K562 (cell line): ENCODE results near the gene ZDHHC11. TPM values are rescaled to one million over a fixed set of nuclear protein-coding genes. Genes with fewer than 3 reads are reported as not detected.

Source experiments
- ATAC-seq: fragments of 200-7000 bp; cut with Tn5 transposase; 3 replicates; pipeline ENCODE4 v1.9.1; 2020; ENCODE audit warnings: moderate library complexity
- BruUV-seq: library from RNA; stranded (reverse); fragments of 400-500 nt; replicated peaks from 2 replicates; lab custom pipeline; 2021; lab: Mats Ljungman, UMichigan
- CTCF ChIA-PET: fragments of 300-600 bp; formaldehyde crosslinking; extraction: SDS; loops from one replicate; lab custom pipeline; 2021; ENCODE audit warnings: low intra/inter-chr PET ratio; lab: Yijun Ruan, JAX
- POLR2A ChIA-PET: fragments of 300-600, 350-650 bp; sonication (Branson Sonifier 250); formaldehyde crosslinking; extraction: SDS; loops from one replicate; lab custom pipeline; 2021; ENCODE audit warnings: antibody characterized with exemption, inconsistent platforms; lab: Yijun Ruan, JAX
- DNase-seq, 4 experiments: peaks; one replicate each; pipeline versions ENCODE4 v3.0.0 to v3.0.0-alpha.2; 2011 to 2018; ENCODE audit warnings: low spot score in 3 of 4, mixed read lengths in 3 of 4; ENCODE audit errors: extremely low read depth in 1 of 4
- FAIRE-seq: peaks from 2 replicates; lab custom pipeline; 2011; peaks lifted over from hg19 to GRCh38; lab: Jason Lieb, UNC
- H2AFZ ChIP-seq: 2 replicates; pipeline ENCODE4 v1.6.0; 2011; ENCODE audit warnings: low read depth, low read length, control low read depth, inconsistent platforms
- H3K27ac ChIP-seq: fragments of 200-600 bp; 3 replicates; pipeline ENCODE4 v1.8.0; 2011; ENCODE audit warnings: low read depth, mild to moderate bottlenecking, control low read depth, inconsistent platforms, low read length, moderate library complexity, mixed read lengths; ENCODE audit errors: extremely low read depth
- H3K27me3 ChIP-seq, 2 experiments: fragments of 300-600 bp in 1 of 2; 2 replicates in 1 of 2; 3 replicates in 1 of 2; pipeline versions ENCODE4 v1.6.0 to v1.8.0; 2011; ENCODE audit warnings: inconsistent platforms in 2 of 2, low read length in 2 of 2, mild to moderate bottlenecking in 1 of 2, mixed read lengths in 1 of 2, moderate library complexity in 1 of 2; ENCODE audit not compliant: control insufficient read depth in 2 of 2, insufficient read depth in 2 of 2
- H3K36me3 ChIP-seq: fragments of 300-600 bp; 3 replicates; pipeline ENCODE4 v1.8.0; 2011; ENCODE audit warnings: mild to moderate bottlenecking, low read length, inconsistent platforms; ENCODE audit not compliant: control insufficient read depth, insufficient read depth
- H3K4me1 ChIP-seq, 2 experiments: fragments of 200-600 bp in 1 of 2; replicated peaks in 1 of 2; 2 replicates in 1 of 2; 3 replicates in 1 of 2; pipeline versions ENCODE4 v1.5.1 to v1.8.0; 2011; ENCODE audit warnings: inconsistent platforms in 2 of 2, low read length in 2 of 2, mild to moderate bottlenecking in 1 of 2, mixed read lengths in 1 of 2, moderate library complexity in 1 of 2; ENCODE audit not compliant: control insufficient read depth in 2 of 2, insufficient read depth in 2 of 2
- H3K4me2 ChIP-seq: 2 replicates; pipeline ENCODE4 v1.6.1; 2011; ENCODE audit warnings: low read length, control low read depth, inconsistent platforms, mixed read lengths; ENCODE audit not compliant: insufficient read depth
- H3K4me3 ChIP-seq: fragments of 200-600 bp; sonication (generic), shearing (Covaris generic); 2 replicates; pipeline ENCODE4 v1.5.1; 2016; ENCODE audit warnings: control low read depth, inconsistent platforms
- H3K79me2 ChIP-seq: fragments of 200-600 bp; 3 replicates; pipeline ENCODE4 v1.8.0; 2011; ENCODE audit warnings: low read length, inconsistent platforms; ENCODE audit not compliant: control insufficient read depth, insufficient read depth
- H3K9ac ChIP-seq, 2 experiments: 2 replicates each; pipeline versions ENCODE4 v1.6.0 to v1.6.1; 2011; ENCODE audit warnings: low read depth in 2 of 2, low read length in 2 of 2, control low read depth in 1 of 2, inconsistent platforms in 1 of 2, mild to moderate bottlenecking in 1 of 2, mixed read lengths in 1 of 2; ENCODE audit not compliant: insufficient read depth in 1 of 2
- H3K9me1 ChIP-seq: one replicate; pipeline ENCODE4 v1.6.0; 2011; ENCODE audit warnings: inconsistent platforms, mild to moderate bottlenecking, low read length, moderate library complexity; ENCODE audit not compliant: control insufficient read depth, insufficient read depth
- H3K9me3 ChIP-seq: replicated peaks from 2 replicates; pipeline ENCODE4 v1.5.1; 2011; ENCODE audit warnings: low read depth, low read length, inconsistent platforms; ENCODE audit not compliant: control insufficient read depth, insufficient read depth
- H4K20me1 ChIP-seq: replicated peaks from 2 replicates; pipeline ENCODE4 v1.6.1; 2011; ENCODE audit warnings: low read length, inconsistent platforms, mixed read lengths; ENCODE audit not compliant: control insufficient read depth, insufficient read depth
- CREB1 ChIP-seq, 2 experiments: sonication (generic) in 1 of 2; formaldehyde crosslinking in 1 of 2; IDR thresholded peaks; 2 replicates each; pipeline versions ENCODE4 v1.6.1 to v1.8.0; 2012 to 2022; ENCODE audit warnings: inconsistent platforms in 1 of 2, mild to moderate bottlenecking in 1 of 2, missing genetic modification reagents in 1 of 2, moderate library complexity in 1 of 2
- SUPT5H ChIP-seq: fragments of 450-650 bp; IDR thresholded peaks from 2 replicates; pipeline ENCODE4 v1.6.1; 2016
- ZNF12 ChIP-seq: sonication (generic); formaldehyde crosslinking; IDR thresholded peaks from 2 replicates; pipeline ENCODE4 v1.4.0; 2020; ENCODE audit warnings: mild to moderate bottlenecking, missing genetic modification reagents
- WGBS: fragments of 100-300 bp; shearing (Covaris generic); methylation state at CpG from one replicate; pipeline ENCODE4 v1.1.6; 2016; ENCODE audit warnings: low coverage, mixed read lengths; ENCODE audit not compliant: insufficient coverage; ENCODE audit errors: missing lambda C conversion rate; 5-methylcytosine and 5-hydroxymethylcytosine counted together
- in situ Hi-C: fragments of 300-500 bp; cut with MboI; formaldehyde crosslinking; loops from 4 replicates; pipeline ENCODE4 v1.15.0; 2018; ENCODE audit warnings: inconsistent platforms, mixed read lengths
- intact Hi-C: fragments of 100-400 bp; cut with micrococcal nuclease; formaldehyde crosslinking; loops from 2 replicates; pipeline ENCODE4 v1.14.2; 2022
- polyA plus RNA-seq, 8 experiments: library from polyadenylated mRNA; depleted of rRNA in 4 of 8; stranded (reverse) in 5 of 8; unstranded in 3 of 8; fragments of >200 nt; fragmentation: Nextera tagmentation in 2 of 8; fragmentation: Illumina TruSeq in 1 of 8; extraction: Ambion mirVana in 2 of 8; extraction: Trizol in 1 of 8; gene quantifications; 2 replicates each; pipeline versions ENCODE4 v1.2.1 to v1.2.3, GENCODE V29; 2011 to 2014; ENCODE audit warnings: inconsistent platforms in 1 of 8, missing spikeins in 1 of 8
- total RNA-seq, 7 experiments: library from RNA; depleted of rRNA in 6 of 7; stranded (reverse); fragments of >200 nt in 6 of 7; fragmentation: Illumina TruSeq in 2 of 7; extraction: Trizol in 2 of 7; gene quantifications; 2 replicates each; pipeline versions ENCODE4 v1.2.1 to v1.2.3, GENCODE V29; 2011 to 2021; ENCODE audit warnings: low replicate concordance in 1 of 7
- TF ChIP-seq, protein P1 (sequence below), 2 experiments: fragments of 200-800 bp in 1 of 2; sonication (Bioruptor generic) in 1 of 2; sonication (generic) in 1 of 2; formaldehyde crosslinking in 1 of 2; IDR thresholded peaks in 1 of 2; conservative IDR thresholded peaks in 1 of 2; 2 replicates each; pipeline versions ENCODE4 v1.5.0 to v1.6.1; 2016 to 2020; ENCODE audit warnings: missing compliant biosample characterization in 1 of 2, missing genetic modification characterization in 1 of 2, missing genetic modification reagents in 1 of 2

Gene ZDHHC11
- total and polyA plus RNA-seq, 9 of the 15 experiments (the other 6 are each of a cell fraction or from before 2014, with no cell fraction given) = 0.07 to 2.3 (median 0.52) TPM

DNA sequence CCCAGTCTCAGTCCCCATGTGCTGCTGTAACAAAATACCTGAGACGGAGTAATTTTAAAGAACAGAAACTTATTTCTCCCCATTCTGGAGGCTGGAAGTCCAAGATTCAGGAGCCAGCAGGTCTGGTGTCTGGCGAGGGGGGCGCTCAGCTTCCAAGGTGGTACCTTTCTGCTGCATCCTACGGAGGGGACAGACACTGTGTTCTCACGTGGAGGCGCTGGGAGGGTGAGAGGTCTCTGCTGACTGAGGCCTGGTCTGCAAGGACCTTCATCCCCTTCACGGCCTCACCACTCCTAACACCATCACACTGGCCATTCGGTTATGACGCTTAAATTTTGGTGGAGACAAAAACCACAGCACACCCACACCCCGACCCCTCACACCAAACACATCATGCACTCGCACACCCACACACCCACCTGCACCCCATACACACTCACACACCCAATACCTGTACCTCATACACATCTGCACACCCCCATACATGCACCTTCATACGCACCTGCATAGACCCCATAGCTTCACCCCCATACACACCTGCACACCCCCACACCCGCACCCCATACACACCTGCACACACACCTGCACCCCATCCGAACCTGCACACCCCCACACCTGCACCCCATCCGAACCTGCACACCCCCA, 9.8 kb upstream of the ZDHHC11 start:
- Histone ChIP-seq H3K9ac (0 out of 4 replicates have a peak overlapping the region, but pooled peaks of 1 of the 2 experiments have one; percentile 51), H3K36me3 (peaks cover 35% of the 10 kb centered on the region; the same call in 2 of the 3 replicates), H3K4me2 (no peak overlapping the region), H4K20me1 (peaks cover 19% of the 10 kb centered on the region), H3K9me1 (no peaks in the 10 kb centered on the region), H3K4me3 (no peak overlapping the region), H3K4me1 (peaks cover 0 to 42% of the 10 kb centered on the region in 2 experiments; a peak in 2 of 5 replicates), H3K79me2 (no peaks in the 10 kb centered on the region), H3K27me3 (no peaks in the 10 kb centered on the region), H2AFZ (no peak overlapping the region), H3K9me3 (no peaks in the 10 kb centered on the region), H3K27ac (no peak overlapping the region)
- DNase-seq = peak in 1 of 4 experiments; percentile 14
- no peak for ATAC-seq
- POLR2A ChIA-PET = interaction anchor here (0.6 to 0.8 kb wide), 2 partner anchors 8 to 178 kb away, joined by 3 read pairs; no protein-coding TSS in a partner anchor
- TSS peak; percentile 43 for BruUV-seq
- WGBS = 76% methylated on average over 13 of the region's 15 CpGs
- in situ Hi-C loops = no loop called here
- TF ChIP-seq, protein P1, sequence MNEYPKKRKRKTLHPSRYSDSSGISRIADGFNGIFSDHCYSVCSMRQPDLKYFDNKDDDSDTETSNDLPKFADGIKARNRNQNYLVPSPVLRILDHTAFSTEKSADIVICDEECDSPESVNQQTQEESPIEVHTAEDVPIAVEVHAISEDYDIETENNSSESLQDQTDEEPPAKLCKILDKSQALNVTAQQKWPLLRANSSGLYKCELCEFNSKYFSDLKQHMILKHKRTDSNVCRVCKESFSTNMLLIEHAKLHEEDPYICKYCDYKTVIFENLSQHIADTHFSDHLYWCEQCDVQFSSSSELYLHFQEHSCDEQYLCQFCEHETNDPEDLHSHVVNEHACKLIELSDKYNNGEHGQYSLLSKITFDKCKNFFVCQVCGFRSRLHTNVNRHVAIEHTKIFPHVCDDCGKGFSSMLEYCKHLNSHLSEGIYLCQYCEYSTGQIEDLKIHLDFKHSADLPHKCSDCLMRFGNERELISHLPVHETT (CRISPR knock-in tag; conservative IDR thresholded peaks at IDR 0.05 in 1 of 2, IDR thresholded peaks at IDR 0.05 in 1 of 2) = no peak
- TF ChIP-seq SUPT5H (peak; percentile 40; the same call in 1 of the 2 replicates), CREB1 (IDR thresholded peaks at IDR 0.05) (0 out of 2 replicates have a peak, but pooled peaks have one; percentile 10), CREB1 (CRISPR knock-in tag; IDR thresholded peaks at IDR 0.05) (no peak), ZNF12 (peak; percentile 82)
- no peak for FAIRE-seq
- CTCF ChIA-PET = no interaction called here
- intact Hi-C loops = no loop called here
